Large intestine (tissue), 3 donors: Measurements from ENCODE around the gene GP1BA. TPM values are rescaled to one million over a fixed set of nuclear protein-coding genes. Genes with fewer than 3 reads are reported as not detected.
"Not testable (repeated sequence)": the region's sequence is repeated elsewhere in the genome, so short reads cannot be mapped to it uniquely, and the experiment has no call there.

ENCODE experiments used
- DNase-seq, 2 donors: peaks; one replicate each; pipeline versions ENCODE4 v3.0.0 to v3.0.0-alpha.2; 2013
- H3K27ac ChIP-seq: one replicate; pipeline ENCODE4 v1.5.1; 2013; ENCODE audit warnings: low read length
- H3K27me3 ChIP-seq: 2 replicates; pipeline ENCODE4 v1.6.1; 2013; ENCODE audit warnings: low read length; ENCODE audit not compliant: control insufficient read depth, insufficient read depth
- H3K36me3 ChIP-seq: 2 replicates; pipeline ENCODE4 v1.6.1; 2013; ENCODE audit warnings: low read length; ENCODE audit not compliant: control insufficient read depth, insufficient read depth
- H3K4me1 ChIP-seq: one replicate; pipeline ENCODE4 v1.6.1; 2013; ENCODE audit warnings: low read length; ENCODE audit not compliant: control insufficient read depth, insufficient read depth
- H3K4me3 ChIP-seq: one replicate; pipeline ENCODE4 v1.5.1; 2013; ENCODE audit warnings: low read length
- H3K9me3 ChIP-seq: one replicate; pipeline ENCODE4 v1.6.1; 2013; ENCODE audit warnings: mild to moderate bottlenecking, low read depth, low read length, moderate library complexity; ENCODE audit not compliant: control insufficient read depth
- WGBS: methylation state at CpG from one replicate; pipeline ENCODE4 v1.1.5; 2013; ENCODE audit warnings: low lambda C conversion rate; ENCODE audit not compliant: insufficient coverage; 5-methylcytosine and 5-hydroxymethylcytosine counted together
- polyA plus RNA-seq: library from polyadenylated mRNA; unstranded; fragments of 120-200 nt; gene quantifications from one replicate; pipeline ENCODE4 v1.2.1, GENCODE V29; 2013

GP1BA gene
- polyA plus RNA-seq, 1 donor, result 1.5 TPM

DNA sequence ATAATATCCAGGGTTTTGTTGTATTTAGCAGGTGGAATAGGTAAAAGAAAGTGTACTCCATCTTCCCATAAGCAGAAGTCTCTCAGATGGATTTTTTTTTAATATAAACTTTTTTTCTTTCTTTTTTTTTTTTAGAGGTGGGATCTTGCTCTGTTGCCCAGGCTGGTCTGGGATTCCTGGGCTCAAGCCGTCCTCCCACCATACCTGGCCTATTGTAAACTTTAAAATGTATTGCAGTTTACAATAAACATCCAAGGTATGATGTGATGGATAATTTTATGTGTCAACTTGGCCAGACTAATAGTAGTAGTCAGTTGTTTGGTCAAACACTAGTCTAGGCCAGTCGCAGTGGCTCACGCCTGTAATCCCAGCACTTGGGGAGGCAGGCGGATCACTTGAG, 10.8 kb upstream of the GP1BA start:
- Histone ChIP-seq H3K4me1 (no peaks in the 10 kb centered on the region), H3K9me3 (no peaks in the 10 kb centered on the region), H3K27ac (no peak overlapping the region), H3K27me3 (no peaks in the 10 kb centered on the region), H3K4me3 (no peak overlapping the region), H3K36me3 (no peaks in the 10 kb centered on the region)
- DNase-seq, result no peak
- WGBS, result no CpG with 5 or more reads among the region's 4 CpGs

DNA sequence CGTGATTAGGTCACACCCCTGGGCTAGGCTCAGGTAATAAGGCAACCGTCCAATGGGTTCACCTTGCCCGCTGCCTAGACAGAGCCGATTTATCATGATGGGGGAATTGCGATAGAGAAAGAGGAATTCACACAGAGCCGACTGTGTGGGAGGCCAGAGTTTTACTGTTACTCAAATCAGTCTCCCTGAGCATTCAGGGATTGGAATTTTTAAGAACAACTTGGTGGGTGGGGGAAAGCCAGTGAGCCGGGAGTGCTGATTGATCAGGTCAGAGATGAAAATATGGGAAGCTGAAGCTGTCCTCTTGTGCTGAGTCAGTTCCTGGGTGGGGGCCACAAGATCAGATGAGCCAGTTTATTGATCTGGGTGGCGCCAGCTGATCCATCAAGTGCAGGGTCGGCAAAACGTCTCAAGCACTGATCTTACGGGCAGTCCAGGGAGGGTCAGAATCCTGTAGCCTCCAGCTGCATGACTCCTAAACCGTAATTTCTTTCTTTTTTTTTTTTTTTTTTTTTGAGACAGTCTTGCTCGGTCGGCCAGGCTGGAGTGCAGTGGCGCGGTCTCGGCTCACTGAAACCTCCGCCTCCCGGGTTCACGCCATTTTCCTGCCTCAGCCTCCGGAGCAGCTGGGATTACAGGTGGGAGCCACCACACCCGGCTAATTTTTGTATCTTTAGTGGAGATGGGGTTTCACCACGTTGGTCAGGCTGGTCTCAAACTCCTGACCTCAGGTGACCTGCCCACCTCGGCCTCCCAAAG, 5.3 kb upstream of the GP1BA start:
- not testable (repeated sequence) for H3K4me3 ChIP-seq, DNase-seq
- no CpG with 5 or more reads among the region's 24 CpGs for WGBS

DNA sequence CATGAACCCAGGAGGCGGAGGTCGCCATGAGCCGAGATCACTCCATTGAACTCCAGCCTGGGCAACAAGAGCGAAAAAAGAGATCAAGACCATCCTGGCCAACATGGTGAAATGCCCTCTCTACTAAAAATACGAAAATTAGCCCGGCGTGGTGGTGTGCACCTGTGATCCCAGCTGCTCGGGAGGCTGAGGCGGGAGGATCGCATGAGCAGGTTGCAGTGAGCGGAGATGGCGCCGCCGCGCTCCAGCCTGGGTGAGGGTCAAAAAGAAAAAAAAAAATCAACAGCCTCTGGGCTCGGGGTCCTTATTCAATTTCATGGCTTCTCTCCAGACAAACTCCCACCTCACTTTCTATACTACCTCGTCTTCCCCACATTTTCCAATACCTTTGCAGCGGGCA, 3.2 kb upstream of the GP1BA start:
- Histone ChIP-seq H3K27ac (no peak overlapping the region), H3K36me3 (no peaks in the 10 kb centered on the region), H3K27me3 (no peaks in the 10 kb centered on the region), H3K4me3 (no peak overlapping the region), H3K4me1 (peaks cover under 1% of the 10 kb centered on the region), H3K9me3 (no peaks in the 10 kb centered on the region)
- WGBS, result 100% methylated on average over 1 of the region's 18 CpGs
- no peak for DNase-seq

More for the DNA sequence above, 5.3 kb upstream of the GP1BA start:
- H3K27me3 ChIP-seq, H3K36me3 ChIP-seq, H3K9me3 ChIP-seq, H3K4me1 ChIP-seq, H3K27ac ChIP-seq: not testable (repeated sequence)

DNA sequence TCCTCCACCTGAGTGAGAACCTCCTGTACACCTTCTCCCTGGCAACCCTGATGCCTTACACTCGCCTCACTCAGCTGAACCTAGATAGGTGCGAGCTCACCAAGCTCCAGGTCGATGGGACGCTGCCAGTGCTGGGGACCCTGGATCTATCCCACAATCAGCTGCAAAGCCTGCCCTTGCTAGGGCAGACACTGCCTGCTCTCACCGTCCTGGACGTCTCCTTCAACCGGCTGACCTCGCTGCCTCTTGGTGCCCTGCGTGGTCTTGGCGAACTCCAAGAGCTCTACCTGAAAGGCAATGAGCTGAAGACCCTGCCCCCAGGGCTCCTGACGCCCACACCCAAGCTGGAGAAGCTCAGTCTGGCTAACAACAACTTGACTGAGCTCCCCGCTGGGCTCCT, 679 bp downstream of the GP1BA start:
- Histone ChIP-seq H3K27me3 (no peaks in the 10 kb centered on the region), H3K4me1 (peaks cover 8% of the 10 kb centered on the region), H3K4me3 (no peak overlapping the region), H3K27ac (no peak overlapping the region), H3K36me3 (peaks cover 17% of the 10 kb centered on the region), H3K9me3 (no peaks in the 10 kb centered on the region)
- DNase-seq, result no peak
- WGBS, result 80% methylated on average over 1 of the region's 12 CpGs

DNA sequence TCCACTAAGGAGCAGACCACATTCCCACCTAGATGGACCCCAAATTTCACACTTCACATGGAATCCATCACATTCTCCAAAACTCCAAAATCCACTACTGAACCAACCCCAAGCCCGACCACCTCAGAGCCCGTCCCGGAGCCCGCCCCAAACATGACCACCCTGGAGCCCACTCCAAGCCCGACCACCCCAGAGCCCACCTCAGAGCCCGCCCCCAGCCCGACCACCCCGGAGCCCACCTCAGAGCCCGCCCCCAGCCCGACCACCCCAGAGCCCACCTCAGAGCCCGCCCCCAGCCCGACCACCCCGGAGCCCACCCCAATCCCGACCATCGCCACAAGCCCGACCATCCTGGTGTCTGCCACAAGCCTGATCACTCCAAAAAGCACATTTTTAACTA, 1.6 kb downstream of the GP1BA start:
- H3K36me3 ChIP-seq, result peaks cover 26% of the 10 kb centered on the region
- no CpG with 5 or more reads among the region's 16 CpGs for WGBS
- no peak overlapping the region for H3K4me3 ChIP-seq
- peaks cover 15% of the 10 kb centered on the region for H3K4me1 ChIP-seq
- H3K27me3 ChIP-seq, result no peaks in the 10 kb centered on the region
- no peak for DNase-seq
- H3K27ac ChIP-seq, result no peak overlapping the region
- H3K9me3 ChIP-seq, result no peaks in the 10 kb centered on the region

DNA sequence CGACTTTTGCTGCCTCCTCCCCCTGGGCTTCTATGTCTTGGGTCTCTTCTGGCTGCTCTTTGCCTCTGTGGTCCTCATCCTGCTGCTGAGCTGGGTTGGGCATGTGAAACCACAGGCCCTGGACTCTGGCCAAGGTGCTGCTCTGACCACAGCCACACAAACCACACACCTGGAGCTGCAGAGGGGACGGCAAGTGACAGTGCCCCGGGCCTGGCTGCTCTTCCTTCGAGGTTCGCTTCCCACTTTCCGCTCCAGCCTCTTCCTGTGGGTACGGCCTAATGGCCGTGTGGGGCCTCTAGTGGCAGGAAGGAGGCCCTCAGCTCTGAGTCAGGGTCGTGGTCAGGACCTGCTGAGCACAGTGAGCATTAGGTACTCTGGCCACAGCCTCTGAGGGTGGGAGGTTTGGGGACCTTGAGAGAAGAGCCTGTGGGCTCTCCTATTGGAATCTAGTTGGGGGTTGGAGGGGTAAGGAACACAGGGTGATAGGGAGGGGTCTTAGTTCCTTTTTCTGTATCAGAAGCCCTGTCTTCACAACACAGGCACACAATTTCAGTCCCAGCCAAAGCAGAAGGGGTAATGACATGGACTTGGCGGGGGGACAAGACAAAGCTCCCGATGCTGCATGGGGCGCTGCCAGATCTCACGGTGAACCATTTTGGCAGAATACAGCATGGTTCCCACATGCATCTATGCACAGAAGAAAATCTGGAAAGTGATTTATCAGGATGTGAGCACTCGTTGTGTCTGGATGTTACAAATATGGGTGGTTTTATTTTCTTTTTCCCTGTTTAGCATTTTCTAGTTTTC, 2.3 kb downstream of the GP1BA start:
- Histone ChIP-seq H3K4me3 (no peak overlapping the region), H3K36me3 (peaks cover 26% of the 10 kb centered on the region), H3K4me1 (peaks cover 21% of the 10 kb centered on the region), H3K9me3 (no peaks in the 10 kb centered on the region), H3K27ac (no peak overlapping the region), H3K27me3 (no peaks in the 10 kb centered on the region)
- DNase-seq, result peak in 1 of 2 donors; percentile 26
- WGBS, result no CpG with 5 or more reads among the region's 14 CpGs

DNA sequence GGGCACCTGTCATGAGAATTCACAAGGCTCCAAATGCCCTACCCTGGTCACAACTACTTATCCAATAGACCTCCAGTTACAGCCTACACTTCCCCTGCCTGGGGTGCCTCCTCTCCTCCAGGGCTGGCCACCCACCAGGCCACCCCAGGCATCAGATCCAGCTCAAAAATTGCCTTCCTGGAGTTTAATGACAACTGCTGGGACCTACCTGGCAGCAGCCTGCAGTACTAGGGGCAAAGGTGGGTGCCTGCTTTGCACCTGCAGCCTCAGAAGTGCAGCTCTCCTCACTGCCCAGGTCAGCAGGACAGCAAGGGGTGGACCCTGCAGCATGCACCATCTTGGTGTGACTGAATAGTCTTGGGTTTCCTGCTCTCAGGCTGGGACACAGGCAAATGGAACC, 3.6 kb downstream of the GP1BA start:
- Histone ChIP-seq H3K4me3 (no peak overlapping the region), H3K36me3 (peaks cover 26% of the 10 kb centered on the region), H3K9me3 (no peaks in the 10 kb centered on the region), H3K27ac (no peak overlapping the region), H3K4me1 (peaks cover 21% of the 10 kb centered on the region), H3K27me3 (no peaks in the 10 kb centered on the region)
- DNase-seq, result no peak

DNA sequence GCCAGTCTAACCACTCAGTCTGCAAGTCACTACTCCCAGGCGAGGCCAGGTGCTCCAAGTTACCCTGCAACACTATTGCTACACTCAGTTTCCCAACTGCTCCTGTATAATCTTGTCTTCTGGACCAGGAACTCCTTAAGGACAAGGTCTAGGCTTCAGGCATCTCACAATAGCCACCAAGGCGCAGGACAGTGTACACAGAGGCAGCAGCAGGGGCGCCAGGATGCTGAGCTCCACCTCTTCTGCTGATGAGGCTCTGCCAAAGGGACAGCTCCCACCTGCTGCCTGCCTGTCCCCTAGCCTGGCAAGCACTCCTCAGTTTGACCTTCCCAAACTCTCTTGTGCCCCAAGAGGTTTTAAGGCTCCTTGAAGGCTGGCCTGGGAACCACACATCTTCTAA, 4.4 kb downstream of the GP1BA start:
- no peaks in the 10 kb centered on the region for H3K27me3 ChIP-seq
- no peak overlapping the region for H3K4me3 ChIP-seq
- H3K9me3 ChIP-seq, result no peaks in the 10 kb centered on the region
- H3K36me3 ChIP-seq, result peaks cover 26% of the 10 kb centered on the region
- no peak overlapping the region for H3K27ac ChIP-seq
- WGBS, result no CpG with 5 or more reads among the region's 3 CpGs
- H3K4me1 ChIP-seq, result peaks cover 25% of the 10 kb centered on the region
- no peak for DNase-seq

DNA sequence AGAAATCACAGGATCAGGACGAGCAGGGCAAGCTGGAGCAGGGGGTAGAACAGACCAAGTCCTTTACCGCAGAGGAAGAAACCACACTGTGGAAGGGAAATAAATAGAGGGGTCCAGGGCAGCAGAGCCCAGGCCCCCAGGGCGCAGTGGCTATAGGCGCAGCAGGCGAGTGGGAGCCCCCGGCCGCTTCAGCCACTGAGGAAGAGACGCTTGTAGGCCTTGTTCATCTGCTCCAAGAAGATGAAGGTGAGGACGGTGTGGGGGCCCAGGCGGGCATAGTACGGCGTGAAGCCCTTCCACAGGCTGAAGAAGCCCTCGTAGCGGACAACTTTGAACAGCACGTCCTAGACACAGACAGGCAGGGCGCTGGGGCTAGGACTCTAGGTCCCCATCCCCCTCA, 5.5 kb downstream of the GP1BA start:
- H3K27ac ChIP-seq, result no peak overlapping the region
- DNase-seq, result no peak
- H3K4me1 ChIP-seq, result peaks cover 34% of the 10 kb centered on the region
- H3K9me3 ChIP-seq, result no peaks in the 10 kb centered on the region
- H3K27me3 ChIP-seq, result no peaks in the 10 kb centered on the region
- no peak overlapping the region for H3K4me3 ChIP-seq
- peaks cover 34% of the 10 kb centered on the region for H3K36me3 ChIP-seq
- WGBS, result no CpG with 5 or more reads among the region's 16 CpGs

DNA sequence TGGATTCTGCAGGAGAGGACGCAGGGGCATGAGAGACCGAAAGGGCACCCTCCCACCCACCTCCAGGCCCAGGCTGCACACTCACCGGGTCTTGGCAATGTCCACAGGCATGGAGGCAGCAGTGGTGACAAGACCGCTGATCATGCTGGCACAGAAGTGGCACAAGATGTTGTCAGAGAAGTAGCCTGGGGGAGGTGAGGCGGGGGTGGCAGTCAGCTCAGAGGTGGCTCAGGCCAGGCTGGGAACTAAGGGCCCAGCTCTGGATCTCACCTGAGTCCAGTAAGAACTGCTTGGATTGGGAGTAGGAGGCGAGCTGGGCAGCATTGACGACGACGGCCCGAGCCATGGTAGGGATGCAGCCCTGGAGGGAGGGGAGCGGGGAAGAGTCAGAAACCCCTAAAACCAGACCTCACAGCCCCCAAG, 6.0 kb downstream of the GP1BA start:
- WGBS, result no CpG with 5 or more reads among the region's 11 CpGs
- H3K9me3 ChIP-seq, result no peaks in the 10 kb centered on the region
- DNase-seq, result no peak
- no peaks in the 10 kb centered on the region for H3K27me3 ChIP-seq
- no peak overlapping the region for H3K27ac ChIP-seq
- peaks cover 34% of the 10 kb centered on the region for H3K4me1 ChIP-seq
- H3K36me3 ChIP-seq, result peaks cover 39% of the 10 kb centered on the region
- H3K4me3 ChIP-seq, result no peak overlapping the region
